Midbrain (tissue), 1 donor: Measurements from ENCODE around the gene DNAH11.

Experiments
- DNase-seq: peaks from one replicate; lab custom pipeline; 2025; lab: John Stamatoyannopoulos, UW

DNAH11 gene

DNA sequence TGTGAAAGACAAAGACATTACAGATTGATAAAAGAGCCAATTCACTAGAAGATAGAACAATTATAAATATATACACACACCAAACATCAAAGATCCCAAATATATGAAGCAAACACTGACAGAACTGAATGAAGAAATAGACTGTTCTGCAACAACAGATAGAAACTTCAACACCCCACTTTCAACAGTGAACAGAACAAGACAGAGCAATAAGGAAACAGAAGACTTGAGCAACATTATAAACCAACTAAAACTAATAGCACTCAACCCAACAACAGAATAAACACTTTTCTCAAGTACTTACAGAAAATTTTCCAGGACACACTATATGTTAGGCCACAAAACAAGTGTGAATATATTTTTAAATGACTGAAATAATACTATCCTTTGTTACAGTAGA, 392.0 kb downstream of the DNAH11 start:
- no peak for DNase-seq

- DNase-seq: no peak
Observed at GRCh38 chr7:21938463-21938862, 395.6 kb downstream of the DNAH11 start.

GRCh38 chr7:21939136-21939857, 396.5 kb downstream of the DNAH11 start:
- DNase-seq: no peak

DNA sequence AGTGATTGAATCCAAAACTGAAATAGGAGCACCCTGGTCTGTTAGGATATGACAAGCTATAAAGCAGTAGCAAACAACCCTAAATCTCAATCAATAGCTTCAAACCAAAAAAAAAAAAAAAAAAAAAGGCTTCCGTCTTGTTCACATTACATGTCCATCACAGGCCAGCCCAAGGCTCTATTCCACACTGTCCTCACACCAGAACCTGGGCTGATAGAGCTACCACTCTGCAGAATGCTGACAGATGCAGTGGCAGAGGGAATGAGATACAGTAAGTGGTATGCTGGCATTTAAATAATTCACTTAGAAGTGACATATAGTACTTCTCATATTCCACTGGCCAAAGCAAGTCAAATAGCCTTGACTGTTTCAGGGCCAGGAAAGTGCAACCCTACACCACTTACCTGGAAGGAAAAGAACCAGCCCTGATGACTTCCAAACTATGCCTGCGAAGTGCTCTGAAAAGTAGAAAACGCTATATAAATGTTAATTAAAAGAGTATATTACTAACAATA, 397.1 kb downstream of the DNAH11 start:
- no peak for DNase-seq

DNA sequence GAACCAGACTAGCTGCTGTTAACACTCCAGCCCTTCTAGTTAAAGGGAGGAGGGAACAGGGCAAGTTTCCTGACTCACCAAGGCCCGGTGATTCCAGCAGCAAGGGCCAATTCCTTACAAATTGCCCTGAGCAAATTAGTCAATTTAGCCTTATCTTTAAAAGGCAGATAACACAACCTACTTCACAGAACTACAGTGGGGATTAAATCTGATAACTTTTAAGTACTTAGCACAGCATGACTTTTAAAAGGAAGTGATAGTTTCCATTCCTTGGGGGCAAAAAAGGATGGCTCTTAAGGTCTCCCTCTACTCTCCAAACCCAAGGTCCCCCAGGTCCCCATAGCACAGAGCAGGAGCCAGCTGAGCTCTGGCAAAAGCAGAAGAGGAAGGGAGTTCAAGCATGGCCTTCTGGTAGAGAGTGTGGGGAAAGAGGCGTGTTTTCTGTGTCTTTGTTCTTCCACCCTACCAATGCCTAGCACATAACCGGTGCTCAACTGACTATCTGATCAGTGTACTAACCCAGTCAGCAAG, 398.8 kb downstream of the DNAH11 start:
- no peak for DNase-seq

DNA sequence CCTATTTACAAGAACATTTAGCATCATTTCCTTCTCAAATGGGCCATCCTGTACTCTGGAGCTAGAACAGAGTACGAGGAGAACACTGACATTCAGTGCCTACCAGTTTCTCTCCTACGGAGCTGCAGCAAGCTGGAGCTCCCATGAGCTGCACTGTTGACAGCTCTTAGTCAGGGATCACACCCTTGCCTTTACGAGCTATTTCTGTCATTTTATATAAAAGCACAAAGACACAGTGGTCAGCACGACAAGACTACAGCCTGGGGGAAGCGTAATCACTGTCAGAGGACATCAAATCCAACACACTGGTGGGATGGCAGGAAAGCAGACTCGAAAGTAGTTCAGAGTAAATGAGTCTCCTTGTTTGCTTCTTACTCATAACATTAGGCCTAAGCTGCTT, 400.1 kb downstream of the DNAH11 start:
- DNase-seq: no peak

DNA sequence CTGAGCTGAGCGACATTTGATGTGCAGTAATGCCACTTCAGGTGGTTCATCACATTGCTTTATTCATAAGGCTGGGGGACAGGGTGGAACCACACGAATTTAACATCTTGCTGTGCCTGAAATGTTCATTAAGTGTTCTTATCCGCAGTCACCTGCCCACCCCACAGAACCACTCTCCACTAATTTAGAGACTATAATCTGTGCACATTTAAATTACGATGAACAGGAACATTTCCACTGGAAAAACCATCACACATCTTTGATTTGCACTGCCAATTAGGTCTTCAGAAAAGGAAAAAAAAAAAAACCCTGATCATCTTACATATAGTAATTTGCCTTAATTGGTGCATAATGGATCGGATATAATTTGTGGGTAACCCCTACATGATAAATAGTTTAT, 400.6 kb downstream of the DNAH11 start:
- DNase-seq: no peak

DNA sequence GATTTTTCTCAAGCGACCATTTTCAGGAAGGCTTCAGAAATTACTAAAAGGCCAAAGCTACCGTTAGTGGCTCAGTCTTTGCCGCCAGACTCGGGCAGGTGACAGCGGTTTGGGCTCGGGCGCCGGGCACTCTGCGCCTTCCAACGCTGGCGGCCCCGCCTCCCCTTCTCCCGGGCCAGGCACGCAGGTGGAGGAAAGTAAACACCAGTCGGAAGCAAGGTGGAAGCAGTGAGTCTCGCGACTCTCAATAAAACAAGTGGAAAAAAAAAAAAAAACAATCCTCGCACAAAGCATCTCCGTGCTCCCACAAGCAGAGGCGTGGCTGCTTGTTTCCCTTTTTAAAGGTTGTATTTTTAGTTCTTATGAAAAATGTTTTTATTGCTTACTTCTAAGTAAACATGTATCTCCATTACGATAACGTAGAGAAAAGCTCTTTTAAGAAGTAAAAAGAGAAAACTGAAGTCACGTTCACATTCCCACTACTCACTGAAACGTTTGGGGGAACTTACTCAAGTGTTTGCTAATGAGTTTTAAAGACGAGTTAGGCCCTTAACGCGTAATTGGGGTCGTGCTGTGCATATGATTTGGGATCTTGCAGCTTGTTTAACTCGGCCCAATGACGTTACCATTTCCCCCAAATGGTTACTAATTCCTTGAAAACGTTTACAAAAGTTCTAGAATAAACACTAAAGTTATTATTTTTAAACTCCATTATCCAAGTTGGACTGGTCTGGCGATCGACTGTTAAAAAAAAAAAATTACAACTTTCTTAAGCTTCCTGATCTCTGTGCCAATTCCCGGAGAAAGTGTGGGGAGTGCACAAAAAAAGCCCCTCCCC, 402.0 kb downstream of the DNAH11 start:
- DNase-seq: no peak

DNA sequence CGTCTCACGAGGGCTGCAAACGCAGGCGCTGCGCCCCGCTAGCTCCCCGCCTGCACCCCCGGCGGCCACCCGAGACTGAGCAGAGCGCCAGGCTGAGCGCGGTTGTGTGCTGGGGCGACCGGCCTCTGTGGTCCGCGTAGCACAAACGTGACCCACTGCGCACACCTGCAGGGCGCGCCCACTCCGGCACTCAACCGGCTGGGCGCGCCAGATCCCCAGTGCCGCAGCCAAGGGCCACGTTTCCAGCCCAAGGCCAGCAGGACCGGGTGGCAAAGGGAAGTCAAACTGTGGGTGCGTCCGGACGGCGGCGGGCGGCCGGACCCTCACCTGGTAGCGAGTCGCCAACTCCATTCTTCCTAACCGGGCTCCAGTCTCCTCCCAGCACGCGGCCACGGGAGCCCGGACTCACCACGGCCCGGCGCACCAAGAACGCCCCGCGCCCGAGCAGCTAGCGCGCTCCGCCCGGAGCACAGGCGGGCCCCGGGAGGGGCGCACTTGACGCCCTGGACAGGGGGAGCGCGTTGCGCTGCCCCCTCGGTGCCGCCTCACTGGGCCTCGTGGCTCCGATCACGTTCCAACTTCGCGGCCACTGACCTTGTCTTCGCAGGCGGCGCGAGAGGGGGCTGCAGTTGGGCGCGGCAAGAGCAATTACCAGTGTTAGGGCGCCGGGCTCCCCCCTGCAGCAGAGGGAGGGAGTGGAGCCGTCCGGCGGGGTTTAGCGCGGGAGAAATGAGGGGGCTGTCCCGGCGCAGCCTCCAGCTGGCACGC, 402.8 kb downstream of the DNAH11 start, which contains the start of gene CDCA7L:
CDCA7L (minus strand) TSS at position 446 of the 768 bp plus-strand sequence; CDS start at position 351, 95 bp downstream.
- peak; percentile 65 for DNase-seq

DNA sequence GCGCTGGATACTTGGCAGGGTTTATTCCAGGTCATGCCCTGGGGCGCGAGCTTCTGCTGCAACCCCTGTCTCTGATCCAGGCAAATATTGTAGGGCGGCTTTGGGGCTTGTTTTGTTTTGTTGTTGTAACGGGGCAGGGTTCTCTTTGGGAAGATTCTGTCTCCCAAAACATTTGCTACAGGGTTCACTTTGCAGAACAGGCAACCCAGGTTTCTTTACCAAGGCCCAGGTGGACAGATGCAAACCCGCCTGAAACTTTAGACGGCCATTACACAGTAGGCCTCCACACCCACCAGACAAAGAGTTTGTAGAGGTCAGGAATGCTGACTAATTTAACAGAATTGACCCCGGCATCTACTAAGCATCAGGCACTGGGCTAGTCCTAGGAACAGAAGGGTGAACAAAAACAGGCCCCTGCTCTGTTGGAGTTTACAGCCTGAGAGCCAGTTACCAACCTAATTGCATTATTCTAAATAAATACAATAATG, 403.4 kb downstream of the DNAH11 start:
- DNase-seq: no peak

- no peak for DNase-seq
Observed at GRCh38 chr7:21947056-21947455, 404.2 kb downstream of the DNAH11 start.

DNA sequence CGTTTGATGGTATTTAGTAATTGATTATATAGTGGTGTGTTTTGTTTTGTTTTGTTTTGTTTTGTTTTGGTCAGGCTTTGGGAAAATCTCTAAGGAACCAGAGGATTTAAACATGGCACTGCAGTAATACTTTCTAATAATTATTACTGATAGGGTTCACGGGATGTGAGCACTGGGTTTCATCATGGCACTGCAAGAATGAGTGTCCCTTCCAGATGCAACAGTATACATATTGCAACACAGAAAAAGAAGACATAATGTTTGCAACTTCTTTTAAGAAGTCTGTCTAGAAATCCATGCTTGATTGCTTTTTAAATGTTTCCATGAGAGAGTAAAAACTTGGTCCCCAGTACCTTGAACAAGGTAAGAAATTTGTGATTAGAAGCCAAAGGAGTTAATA, 405.1 kb downstream of the DNAH11 start:
- no peak for DNase-seq

- no peak for DNase-seq
Observed at GRCh38 chr7:21948364-21948763, 405.5 kb downstream of the DNAH11 start.

- DNase-seq: no peak
Observed at GRCh38 chr7:21948887-21949540, 406.2 kb downstream of the DNAH11 start.
